HG03469 (cell line): Measurements from ENCODE around the gene LRRC40.
"Not testable (repeated sequence)": the region's sequence is repeated elsewhere in the genome, so short reads cannot be mapped to it uniquely, and the experiment has no call there.

Experiments
- ATAC-seq: cut with Tn5 transposase; IDR thresholded peaks from one replicate; pipeline ENCODE4 v1.9.1; 2021; ENCODE audit warnings: mild to moderate bottlenecking, moderate library complexity, moderate number of reproducible peaks; ENCODE audit not compliant: unreplicated experiment

The LRRC40 gene

GRCh38 chr1:70204139-70204538 is 1.2 kb downstream of the LRRC40 start:
- ATAC-seq: no peak

- ATAC-seq: no peak
Measured at GRCh38 chr1:70202173-70202758, 3.1 kb downstream of the LRRC40 start.

- ATAC-seq: no peak
Measured at GRCh38 chr1:70200065-70200464, 5.3 kb downstream of the LRRC40 start.

- no peak for ATAC-seq
Measured at GRCh38 chr1:70196333-70196732, 9.0 kb downstream of the LRRC40 start.

GRCh38 chr1:70195342-70195741 is 10.0 kb downstream of the LRRC40 start:
- peak; percentile 67 for ATAC-seq

- no peak for ATAC-seq
Measured at GRCh38 chr1:70194601-70195000, 10.8 kb downstream of the LRRC40 start.

GRCh38 chr1:70192446-70192845 is 12.9 kb downstream of the LRRC40 start:
- ATAC-seq: not testable (repeated sequence)

GRCh38 chr1:70190180-70190579 is 15.2 kb downstream of the LRRC40 start:
- ATAC-seq: no peak

- no peak for ATAC-seq
Measured at GRCh38 chr1:70188522-70188921, 16.9 kb downstream of the LRRC40 start.

- not testable (repeated sequence) for ATAC-seq
Measured at GRCh38 chr1:70185181-70185580, 20.2 kb downstream of the LRRC40 start.

- no peak for ATAC-seq
Measured at GRCh38 chr1:70171512-70171911, 33.9 kb downstream of the LRRC40 start.

- ATAC-seq: no peak
Measured at GRCh38 chr1:70169018-70169839, 36.1 kb downstream of the LRRC40 start.

GRCh38 chr1:70168283-70168682 is 37.1 kb downstream of the LRRC40 start:
- no peak for ATAC-seq

GRCh38 chr1:70164350-70164749 is 41.0 kb downstream of the LRRC40 start:
- ATAC-seq: no peak

GRCh38 chr1:70156529-70157120 is 48.8 kb downstream of the LRRC40 start:
- no peak for ATAC-seq

- ATAC-seq: no peak
Measured at GRCh38 chr1:70153739-70154138, 51.6 kb downstream of the LRRC40 start.

- ATAC-seq: no peak
Measured at GRCh38 chr1:70150444-70150843, 54.9 kb downstream of the LRRC40 start.

- no peak for ATAC-seq
Measured at GRCh38 chr1:70146488-70146887, 58.9 kb downstream of the LRRC40 start.

GRCh38 chr1:70143048-70143659 is 62.2 kb downstream of the LRRC40 start:
- ATAC-seq: no peak

- no peak for ATAC-seq
Measured at GRCh38 chr1:70142075-70142474, 63.3 kb downstream of the LRRC40 start.

GRCh38 chr1:70140894-70141293 is 64.5 kb downstream of the LRRC40 start:
- ATAC-seq: no peak

GRCh38 chr1:70140343-70140742 is 65.0 kb downstream of the LRRC40 start:
- ATAC-seq: no peak
